Sigmoid colon (tissue), 7 donors: ENCODE data around the gene PLGLB1. TPM values are rescaled to one million over a fixed set of nuclear protein-coding genes. Genes with fewer than 3 reads are reported as not detected.
A peak's percentile ranks its signal among the peaks of the same experiment; 100 is the strongest.
"Not testable (repeated sequence)": the region's sequence is repeated elsewhere in the genome, so short reads cannot be mapped to it uniquely, and the experiment has no call there.

Source experiments
- DNase-seq: peaks from one replicate; pipeline ENCODE4 v3.0.0-alpha.2; 2019
- H3K27ac ChIP-seq, 4 donors: fragments of 200-600 bp; sonication (generic); one replicate each; pipeline ENCODE4 v1.5.1; 2016 to 2019; ENCODE audit warnings: mild to moderate bottlenecking in 1 of 4
- H3K27me3 ChIP-seq, 3 donors: fragments of 200-600 bp; sonication (generic); one replicate each; pipeline ENCODE4 v1.5.1; 2019; ENCODE audit warnings: mild to moderate bottlenecking in 1 of 3
- H3K36me3 ChIP-seq, 4 donors: fragments of 200-600 bp; sonication (generic); one replicate each; pipeline ENCODE4 v1.5.1; 2016 to 2019
- H3K4me1 ChIP-seq, 4 donors: fragments of 200-600 bp; sonication (generic); one replicate each; pipeline ENCODE4 v1.5.1; 2017 to 2019
- H3K4me3 ChIP-seq, 4 donors: fragments of 200-600 bp; sonication (generic); one replicate each; pipeline ENCODE4 v1.5.1; 2017 to 2019; ENCODE audit warnings: mild to moderate bottlenecking in 2 of 4, moderate library complexity in 1 of 4
- H3K9me3 ChIP-seq, 4 donors: fragments of 200-600 bp in 3 of 4; sonication (generic) in 3 of 4; one replicate each; pipeline versions ENCODE4 v1.5.1 to v1.6.1; 2013 to 2019
- CTCF ChIP-seq, 4 experiments: fragments of 450-650 bp in 3 of 4; fragments of 200-600 bp in 1 of 4; IDR thresholded peaks; one replicate each; pipeline ENCODE4 v1.5.1; 2016 to 2019; ENCODE audit warnings: antibody characterized with exemption in 4 of 4, mild to moderate bottlenecking in 3 of 4, moderate library complexity in 2 of 4
- WGBS, 2 donors: extraction: QIAGEN DNeasy Blood & Tissue Kit; methylation state at CpG; one replicate each; pipeline ENCODE4 v1.1.7; 2013; 5-methylcytosine and 5-hydroxymethylcytosine counted together
- intact Hi-C: fragments of 100-400 bp; cut with DNase I; formaldehyde crosslinking; loops from one replicate; pipeline ENCODE4 v1.15.1; 2023
- polyA plus RNA-seq, 3 donors: library from polyadenylated mRNA; stranded (reverse); fragments of 200-250 nt; gene quantifications; one replicate each; pipeline ENCODE4 v1.2.3, GENCODE V29; 2013
- total RNA-seq, 4 donors: library from RNA; depleted of rRNA; stranded (reverse); fragments of >200 nt; gene quantifications; one replicate each; pipeline ENCODE4 v1.1.0, GENCODE V29; 2016
- donor health status: healthy with polysubstance abuse.
- donor health status: Bipolar disorder and iron deficiency.
- donor health status: healthy.

PLGLB1 gene
- total RNA-seq = 1 to 10 TPM in 3 of 4 donors, not detected in 1; 1.1 to 9.3 (median 8.4) TPM
- 1 to 10 TPM in 1 of 3 donors, not detected in 2; 2.0 TPM for polyA plus RNA-seq

DNA sequence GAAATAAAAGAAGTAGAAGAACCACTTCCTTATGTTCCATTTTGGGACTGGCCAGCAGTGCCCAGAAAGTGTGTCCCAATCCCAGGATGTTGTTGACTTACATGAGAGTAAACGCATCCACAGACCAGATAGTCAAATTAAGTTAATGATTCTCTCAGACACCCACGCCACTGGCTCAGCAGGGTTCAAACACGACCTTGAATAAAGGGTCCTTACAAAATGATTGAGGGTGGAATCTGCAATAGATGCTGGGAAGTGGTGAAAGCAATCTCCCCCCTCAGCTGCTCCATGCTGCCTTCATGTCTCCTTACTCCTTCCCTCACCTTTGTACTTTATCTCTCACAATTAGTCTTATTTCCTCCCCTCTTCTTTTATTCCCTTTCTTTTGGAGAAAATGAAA, at the start of gene PLGLB1:
Gene PLGLB1, minus strand, starts transcription at position 101 of the 400 bp plus-strand sequence. Its CDS starts 61 bp downstream, at position 40.
- H3K9me3 ChIP-seq, DNase-seq, H3K4me1 ChIP-seq, intact Hi-C loops, H3K4me3 ChIP-seq, H3K27me3 ChIP-seq, H3K27ac ChIP-seq, H3K36me3 ChIP-seq: not testable (repeated sequence)
- no CpG with 5 or more reads among the region's 3 CpGs for WGBS, 2 donors

GRCh38 chr2:87064305-87064704, 42.7 kb upstream of the PLGLB1 start:
- H3K27me3 ChIP-seq, intact Hi-C loops, H3K36me3 ChIP-seq, H3K27ac ChIP-seq, DNase-seq, H3K4me3 ChIP-seq, H3K9me3 ChIP-seq, H3K4me1 ChIP-seq: not testable (repeated sequence)
- 85 to 88% methylated on average over 1 of the region's 2 CpGs for WGBS, 2 donors

DNA sequence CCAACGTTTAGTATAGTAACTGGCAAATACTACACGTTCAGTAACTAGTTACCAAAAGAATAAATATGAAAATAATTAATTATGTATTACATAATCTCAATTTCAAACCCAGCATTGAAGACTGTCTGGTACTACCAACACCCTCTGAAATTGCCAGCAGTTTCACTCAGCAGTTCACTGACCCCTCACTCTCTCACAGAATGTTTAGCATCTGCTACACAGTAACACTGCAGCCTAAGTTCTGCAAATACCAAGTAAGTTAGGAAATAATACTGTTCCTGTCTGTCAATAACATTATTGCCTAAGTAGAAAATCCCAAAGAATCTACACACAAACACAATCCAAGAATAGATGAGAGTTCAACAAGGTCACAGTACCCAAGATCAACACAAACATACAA, 41.8 kb upstream of the PLGLB1 start:
- DNase-seq, H3K27ac ChIP-seq, H3K4me3 ChIP-seq, H3K4me1 ChIP-seq, H3K27me3 ChIP-seq, H3K9me3 ChIP-seq, H3K36me3 ChIP-seq, intact Hi-C loops: not testable (repeated sequence)
- WGBS, 2 donors = no CpG with 5 or more reads among the region's 2 CpGs

DNA sequence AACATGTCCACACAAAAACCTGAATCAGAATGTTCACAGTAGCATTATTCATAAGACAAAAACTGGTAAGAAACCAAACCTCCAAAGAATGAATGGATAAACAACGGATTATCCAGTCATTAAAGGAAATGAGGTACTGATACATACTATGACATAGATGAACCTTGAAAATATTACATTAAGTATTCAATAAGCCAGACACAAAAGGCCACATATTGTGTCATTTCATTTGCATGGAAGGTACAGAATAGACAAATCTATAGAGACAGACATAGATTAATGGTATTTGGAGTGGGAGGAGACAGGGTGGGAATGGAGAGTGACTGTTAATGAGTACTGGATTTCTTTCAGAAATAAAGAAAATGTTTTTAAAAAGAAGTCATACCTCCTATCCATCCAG, 39.9 kb upstream of the PLGLB1 start:
- H3K4me1 ChIP-seq, H3K27me3 ChIP-seq, H3K4me3 ChIP-seq, H3K27ac ChIP-seq, intact Hi-C loops, H3K9me3 ChIP-seq, H3K36me3 ChIP-seq, DNase-seq: not testable (repeated sequence)
- WGBS, 2 donors = no CpG with 5 or more reads among the region's 1 CpG

- H3K9me3 ChIP-seq, H3K4me1 ChIP-seq, H3K36me3 ChIP-seq, H3K4me3 ChIP-seq, H3K27me3 ChIP-seq, H3K27ac ChIP-seq, intact Hi-C loops, DNase-seq: not testable (repeated sequence)
- WGBS, 2 donors = 94 to 98% methylated on average over 3 of the region's 4 CpGs
Observed at GRCh38 chr2:87057606-87058005, 36.0 kb upstream of the PLGLB1 start.

DNA sequence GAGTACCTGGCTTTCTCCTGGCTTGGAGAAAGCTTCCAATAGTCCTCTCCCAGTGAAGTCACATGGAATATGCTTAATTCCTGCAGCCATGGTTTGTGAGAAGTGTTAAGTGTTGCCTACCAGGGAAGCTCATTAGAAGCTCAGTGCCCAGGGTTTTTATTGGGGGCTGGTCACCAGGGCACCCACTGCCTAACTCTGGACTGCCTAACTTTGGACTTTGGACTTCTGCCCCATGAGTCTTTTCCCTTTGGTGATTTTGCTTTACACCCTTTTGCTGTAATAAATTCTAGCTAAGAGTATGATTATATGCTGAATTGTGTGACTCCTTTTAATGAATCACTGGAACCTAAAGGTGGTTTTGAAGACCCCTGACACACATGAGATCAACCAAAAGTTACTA, 35.2 kb upstream of the PLGLB1 start:
- H3K9me3 ChIP-seq, H3K27ac ChIP-seq, DNase-seq, H3K36me3 ChIP-seq, H3K4me3 ChIP-seq, H3K4me1 ChIP-seq, H3K27me3 ChIP-seq, intact Hi-C loops: not testable (repeated sequence)

DNA sequence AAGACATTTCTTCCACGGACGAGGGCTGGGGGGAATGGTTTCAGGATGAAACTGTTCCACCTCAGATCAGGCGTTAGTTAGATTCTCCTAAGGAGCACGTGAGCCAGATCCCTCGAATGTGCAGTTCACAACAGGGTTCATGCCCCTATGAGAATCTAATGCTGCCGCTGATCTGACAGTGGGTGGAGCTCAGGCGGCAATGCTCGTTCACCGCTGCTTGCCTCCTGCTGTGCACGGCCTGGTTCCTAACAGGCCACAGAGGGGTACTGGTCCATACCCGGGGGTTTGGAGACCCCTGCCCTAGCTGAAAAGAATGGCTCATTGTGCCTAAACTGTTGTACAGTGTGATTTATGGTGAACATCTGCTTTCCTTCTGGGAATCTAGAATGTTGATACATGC, 34.8 kb upstream of the PLGLB1 start:
- intact Hi-C loops, H3K4me3 ChIP-seq, H3K36me3 ChIP-seq, H3K4me1 ChIP-seq, DNase-seq, H3K9me3 ChIP-seq, H3K27ac ChIP-seq, H3K27me3 ChIP-seq: not testable (repeated sequence)
- no CpG with 5 or more reads among the region's 11 CpGs for whole genome bisulfite sequencing, 2 donors

DNA sequence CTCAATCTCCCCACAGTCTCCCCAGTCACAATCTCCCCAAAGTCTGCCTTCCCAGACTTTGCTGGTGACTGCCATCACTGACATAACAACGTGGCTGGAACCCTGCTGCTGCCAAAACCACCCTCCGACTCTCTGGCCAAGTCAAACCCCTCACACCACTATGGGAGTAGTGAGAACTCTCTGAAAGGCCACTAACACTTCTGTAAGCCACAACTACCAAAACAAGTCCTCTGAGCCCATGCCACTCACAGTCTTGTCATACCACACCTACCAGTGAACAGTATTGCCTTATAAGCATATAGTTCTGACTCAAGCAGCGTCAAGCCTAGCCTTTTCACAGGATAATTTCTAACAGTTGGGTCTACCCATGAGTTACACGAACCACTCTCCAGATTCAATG, 32.7 kb upstream of the PLGLB1 start:
- H3K27ac ChIP-seq, DNase-seq, H3K27me3 ChIP-seq, H3K9me3 ChIP-seq, H3K4me1 ChIP-seq, intact Hi-C loops, H3K4me3 ChIP-seq, H3K36me3 ChIP-seq: not testable (repeated sequence)
- 94% methylated on average over 2 of the region's 4 CpGs for WGBS, 2 donors

DNA sequence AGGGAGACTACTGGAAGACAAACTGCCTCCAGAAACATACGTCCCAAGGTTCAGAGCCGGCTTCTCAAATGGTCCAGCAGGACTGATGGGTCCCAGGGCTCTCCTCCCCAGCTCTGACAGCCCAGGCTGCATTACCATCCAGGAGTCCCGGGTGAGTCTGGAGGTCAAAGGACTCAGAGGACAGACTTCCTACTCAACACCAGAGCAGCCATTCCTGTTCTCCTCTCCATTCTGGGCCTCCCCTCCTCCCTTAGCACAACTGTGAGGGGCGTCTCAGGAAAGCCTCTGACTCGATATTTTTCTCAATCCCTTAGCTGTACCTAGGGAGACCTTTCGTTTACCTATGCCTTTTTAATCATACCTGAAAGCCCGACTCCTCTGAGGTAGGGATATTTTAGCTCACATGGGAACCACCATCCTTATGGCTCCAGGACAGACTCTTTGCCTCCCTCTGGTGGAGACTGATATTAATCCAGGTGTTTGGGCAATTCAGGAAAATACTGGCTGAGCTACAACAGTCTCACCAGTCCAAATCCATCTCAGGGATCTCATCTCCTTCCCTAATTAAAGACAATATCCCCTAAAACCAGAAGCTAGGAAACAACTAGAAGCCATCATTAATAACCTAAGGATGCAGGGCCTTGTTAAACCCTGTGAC, 19.8 kb upstream of the PLGLB1 start:
- H3K27ac ChIP-seq, H3K9me3 ChIP-seq, DNase-seq, H3K27me3 ChIP-seq, H3K36me3 ChIP-seq, intact Hi-C loops, H3K4me1 ChIP-seq, H3K4me3 ChIP-seq: not testable (repeated sequence)
- no CpG with 5 or more reads among the region's 7 CpGs for WGBS, 2 donors
- peak in 1 of 4 experiments; percentile 41 for TF ChIP-seq CTCF (IDR thresholded peaks at IDR 0.05)

GRCh38 chr2:87028607-87029006, 7.0 kb upstream of the PLGLB1 start:
- H3K9me3 ChIP-seq, H3K36me3 ChIP-seq, H3K4me3 ChIP-seq, H3K27ac ChIP-seq, H3K27me3 ChIP-seq, intact Hi-C loops, DNase-seq, H3K4me1 ChIP-seq: not testable (repeated sequence)

DNA sequence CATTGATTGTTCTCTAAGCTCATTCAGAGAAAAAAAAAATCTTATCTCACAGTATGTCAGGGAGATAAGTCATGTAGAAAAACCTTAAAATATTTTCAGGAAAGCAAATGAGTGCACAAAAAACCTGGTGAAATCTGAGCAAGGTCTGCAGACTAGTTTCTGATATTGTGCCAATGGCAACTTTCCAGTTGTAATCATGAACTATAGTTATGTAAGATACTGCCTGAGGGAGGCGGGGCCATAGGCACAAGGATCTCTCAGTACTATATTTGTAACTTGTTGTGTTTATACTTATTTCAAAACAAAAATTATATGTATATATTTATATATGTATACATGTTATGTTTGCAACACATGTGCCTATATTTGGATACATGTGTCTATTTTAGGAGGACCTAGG, 5.2 kb upstream of the PLGLB1 start:
- DNase-seq, H3K27ac ChIP-seq, intact Hi-C loops, H3K36me3 ChIP-seq, H3K27me3 ChIP-seq, H3K4me1 ChIP-seq, H3K4me3 ChIP-seq, H3K9me3 ChIP-seq: not testable (repeated sequence)
- WGBS, 2 donors = no CpG with 5 or more reads among the region's 1 CpG

- intact Hi-C loops, H3K27me3 ChIP-seq, H3K36me3 ChIP-seq, H3K4me1 ChIP-seq, H3K27ac ChIP-seq, H3K9me3 ChIP-seq, DNase-seq, H3K4me3 ChIP-seq: not testable (repeated sequence)
- 30 to 64% methylated on average over 3 of the region's 6 CpGs for WGBS, 2 donors
Observed at GRCh38 chr2:87025927-87026326, 4.3 kb upstream of the PLGLB1 start.
